Urinary bladder (tissue), 4 donors: ENCODE data around the gene IL15. TPM values are rescaled to one million over a fixed set of nuclear protein-coding genes. Genes with fewer than 3 reads are reported as not detected.
A peak's percentile ranks its signal among the peaks of the same experiment; 100 is the strongest.

ENCODE experiments used
- DNase-seq: peaks from one replicate; pipeline ENCODE4 v3.0.0-alpha.2; 2015; ENCODE audit errors: extremely low spot score
- H3K27ac ChIP-seq: one replicate; pipeline ENCODE4 v1.5.1; 2013; ENCODE audit warnings: low read depth, mild to moderate bottlenecking, moderate library complexity
- H3K36me3 ChIP-seq: one replicate; pipeline ENCODE4 v1.6.1; 2013; ENCODE audit warnings: mild to moderate bottlenecking, moderate library complexity; ENCODE audit not compliant: insufficient read depth
- H3K4me1 ChIP-seq: one replicate; pipeline ENCODE4 v1.6.1; 2013; ENCODE audit warnings: mild to moderate bottlenecking, moderate library complexity; ENCODE audit not compliant: insufficient read depth
- H3K4me3 ChIP-seq: one replicate; pipeline ENCODE4 v1.5.1; 2013; ENCODE audit warnings: low read depth, low read length
- WGBS: extraction: QIAGEN DNeasy Blood & Tissue Kit; methylation state at CpG from one replicate; pipeline ENCODE4 v1.1.7; 2013; 5-methylcytosine and 5-hydroxymethylcytosine counted together
- polyA plus RNA-seq: library from polyadenylated mRNA; stranded (reverse); fragments of 200-250 nt; gene quantifications from one replicate; pipeline ENCODE4 v1.2.3, GENCODE V29; 2013
- total RNA-seq: library from RNA; depleted of rRNA; stranded (reverse); fragments of >200 nt; gene quantifications from one replicate; pipeline ENCODE4 v1.2.3, GENCODE V29; 2014
- donor health status: healthy with polysubstance abuse.
- donor health status: healthy.

IL15 gene
- total and polyA plus RNA-seq, 2 donors = 3.1 to 5.9 TPM

GRCh38 chr4:141636771-141637460 lies 533 bp downstream of the IL15 start:
- WGBS = 3% methylated on average over 41 of the region's 41 CpGs
- peak overlapping the region; percentile 85 for H3K4me3 ChIP-seq
- no peaks in the 10 kb centered on the region for H3K36me3 ChIP-seq
- peak overlapping the region; percentile 83 for H3K27ac ChIP-seq
- DNase-seq = no peak
- no peaks in the 10 kb centered on the region for H3K4me1 ChIP-seq

DNA sequence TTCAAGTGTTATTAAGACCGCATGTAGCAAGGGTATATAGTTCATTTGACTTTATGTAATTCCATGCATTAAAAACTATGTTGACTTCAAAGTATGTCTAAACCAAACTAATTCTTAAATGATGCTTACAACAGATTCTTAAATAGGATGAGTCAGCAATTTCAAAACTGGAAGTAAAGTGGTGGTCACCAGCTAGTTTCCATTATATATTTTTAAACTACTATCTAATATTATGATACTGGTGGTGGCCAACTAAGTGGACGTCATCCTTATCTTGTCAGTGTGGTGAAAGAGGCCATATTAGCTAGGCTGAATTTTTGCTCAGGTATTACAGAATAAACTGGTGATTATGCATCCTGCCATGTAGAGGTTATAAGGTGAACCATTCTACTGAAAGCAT lies 1.2 kb downstream of the IL15 start:
- no peak for DNase-seq
- Histone ChIP-seq H3K4me1 (peaks cover 2% of the 10 kb centered on the region), H3K4me3 (peak overlapping the region; percentile 85), H3K27ac (no peak overlapping the region), H3K36me3 (no peaks in the 10 kb centered on the region)
- 72% methylated on average over 2 of the region's 2 CpGs for WGBS

DNA sequence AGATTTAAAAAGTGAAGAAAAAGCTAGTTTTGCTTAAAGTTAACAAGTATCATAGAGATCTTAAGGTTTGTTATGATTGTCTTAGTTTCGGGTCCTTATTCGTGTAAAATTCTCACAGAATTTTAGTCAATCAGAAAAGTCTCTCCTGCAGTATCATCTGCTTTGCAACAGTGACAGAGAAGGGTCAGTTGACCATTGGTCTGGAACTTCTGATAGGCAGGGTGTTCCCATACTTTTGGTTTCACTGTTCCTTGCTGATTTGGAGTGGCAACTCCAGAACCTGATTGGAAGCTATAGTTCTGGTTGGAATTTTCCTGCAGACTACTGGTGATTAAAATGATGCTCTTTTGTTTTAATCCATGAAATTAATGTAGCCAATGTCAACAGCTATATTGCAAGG lies 1.8 kb downstream of the IL15 start:
- Histone ChIP-seq H3K4me1 (peaks cover 2% of the 10 kb centered on the region), H3K4me3 (peak overlapping the region; percentile 85), H3K27ac (no peak overlapping the region), H3K36me3 (no peaks in the 10 kb centered on the region)
- WGBS = 99% methylated on average over 2 of the region's 2 CpGs
- DNase-seq = no peak

DNA sequence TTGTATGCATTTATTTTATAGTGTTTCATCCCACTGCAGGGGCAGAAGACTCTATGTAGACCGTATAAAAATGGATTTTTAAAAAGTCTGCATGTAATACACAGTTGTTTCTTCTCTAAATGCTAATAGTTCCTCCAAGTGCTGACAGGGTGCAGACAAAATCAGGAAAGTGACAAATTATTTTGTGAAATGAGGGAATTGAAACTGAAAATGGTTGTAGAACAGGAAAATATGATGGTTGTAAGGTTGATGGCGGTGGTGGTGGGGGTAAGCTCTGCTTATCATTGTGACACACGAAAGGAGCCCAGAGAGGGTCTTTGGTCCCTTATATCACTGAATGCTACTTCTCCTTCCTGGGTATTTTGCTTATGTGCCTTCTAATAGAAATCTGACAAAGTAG lies 4.3 kb downstream of the IL15 start:
- WGBS = 79% methylated on average over 3 of the region's 3 CpGs

GRCh38 chr4:141642063-141642462 lies 5.7 kb downstream of the IL15 start:
- Histone ChIP-seq H3K27ac (no peak overlapping the region), H3K4me3 (no peak overlapping the region), H3K36me3 (no peaks in the 10 kb centered on the region), H3K4me1 (peaks cover 3% of the 10 kb centered on the region)
- DNase-seq = no peak
- 93% methylated on average over 3 of the region's 3 CpGs for WGBS

More for the DNA sequence above, 4.3 kb downstream of the IL15 start:
- DNase-seq = no peak
- Histone ChIP-seq H3K4me3 (no peak overlapping the region), H3K4me1 (peaks cover 3% of the 10 kb centered on the region), H3K27ac (no peak overlapping the region), H3K36me3 (no peaks in the 10 kb centered on the region)

DNA sequence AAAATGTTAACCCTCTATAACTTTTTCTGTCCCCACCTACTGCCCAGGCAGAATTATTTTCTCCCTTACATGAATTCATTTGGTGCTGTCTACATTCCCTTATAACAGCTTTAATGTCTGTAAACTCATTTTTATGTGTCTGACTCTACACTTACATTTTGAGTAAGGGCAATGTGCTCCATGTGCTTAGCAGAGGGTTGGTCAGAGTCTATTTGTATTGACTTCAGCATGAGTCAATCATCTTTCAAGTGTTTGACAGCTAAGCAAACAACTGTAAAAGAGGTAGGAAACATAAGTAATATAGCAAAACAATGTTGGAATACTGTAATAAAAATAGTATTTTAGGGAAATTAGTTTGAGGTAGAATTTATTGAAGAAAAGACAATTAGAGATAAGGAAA lies 6.3 kb downstream of the IL15 start:
- DNase-seq = no peak
- H3K36me3 ChIP-seq = no peaks in the 10 kb centered on the region
- peaks cover 3% of the 10 kb centered on the region for H3K4me1 ChIP-seq
- no peak overlapping the region for H3K4me3 ChIP-seq
- no peak overlapping the region for H3K27ac ChIP-seq

- H3K4me1 ChIP-seq = peaks cover 3% of the 10 kb centered on the region
- H3K27ac ChIP-seq = no peak overlapping the region
- DNase-seq = no peak
- WGBS = 53% methylated on average over 1 of the region's 1 CpG
- no peak overlapping the region for H3K4me3 ChIP-seq
- no peaks in the 10 kb centered on the region for H3K36me3 ChIP-seq
These were observed 7.2 kb downstream of the IL15 start for GRCh38 chr4:141643557-141643956.

- Histone ChIP-seq H3K4me1 (peaks cover 5% of the 10 kb centered on the region), H3K27ac (no peak overlapping the region), H3K4me3 (no peak overlapping the region), H3K36me3 (no peaks in the 10 kb centered on the region)
- 89% methylated on average over 3 of the region's 3 CpGs for WGBS
- DNase-seq = no peak
These were observed 9.4 kb downstream of the IL15 start for GRCh38 chr4:141645611-141646340.

GRCh38 chr4:141646969-141647368 lies 10.6 kb downstream of the IL15 start:
- Histone ChIP-seq H3K36me3 (no peaks in the 10 kb centered on the region), H3K4me3 (no peak overlapping the region), H3K27ac (no peak overlapping the region), H3K4me1 (peaks cover 5% of the 10 kb centered on the region)
- no peak for DNase-seq
- WGBS = 73% methylated on average over 3 of the region's 3 CpGs

- Histone ChIP-seq H3K27ac (no peak overlapping the region), H3K36me3 (no peaks in the 10 kb centered on the region), H3K4me1 (peaks cover 3% of the 10 kb centered on the region), H3K4me3 (no peak overlapping the region)
- DNase-seq = no peak
- 64% methylated on average over 1 of the region's 1 CpG for WGBS
These were observed 11.6 kb downstream of the IL15 start for GRCh38 chr4:141647966-141648365.

DNA sequence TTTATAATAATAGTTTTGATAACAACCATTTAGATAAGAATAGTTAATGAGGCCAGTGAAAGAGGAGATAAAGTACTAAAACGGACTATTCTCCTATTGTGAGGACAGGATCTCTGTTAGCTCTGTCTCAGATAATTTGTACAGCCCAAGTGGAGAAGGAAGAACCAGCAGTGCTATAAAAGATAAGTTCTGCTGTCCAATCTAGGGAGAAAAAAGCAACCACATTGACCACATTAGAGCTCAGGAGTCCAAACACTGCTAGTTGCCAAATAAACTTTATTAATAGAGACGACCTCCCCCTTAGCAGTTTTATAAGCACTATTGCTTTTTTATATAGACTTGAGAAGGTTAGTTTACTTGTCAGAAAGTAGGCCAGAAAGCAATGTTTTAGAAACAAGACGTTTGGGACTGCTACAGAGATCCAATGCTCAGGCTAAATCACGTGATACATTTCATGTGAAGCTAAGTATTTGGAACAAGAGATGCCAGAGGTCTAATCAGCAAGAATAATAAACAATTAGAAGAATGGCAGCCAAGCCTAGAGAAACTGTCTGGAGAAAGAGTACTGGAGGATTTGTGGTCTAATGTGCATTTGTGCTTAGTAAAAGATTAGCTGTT lies 15.9 kb downstream of the IL15 start:
- no peak overlapping the region for H3K4me3 ChIP-seq
- peak; percentile 62 for DNase-seq
- peaks cover 2% of the 10 kb centered on the region for H3K4me1 ChIP-seq
- 9% methylated on average over 4 of the region's 4 CpGs for WGBS
- no peak overlapping the region for H3K27ac ChIP-seq
- H3K36me3 ChIP-seq = no peaks in the 10 kb centered on the region

DNA sequence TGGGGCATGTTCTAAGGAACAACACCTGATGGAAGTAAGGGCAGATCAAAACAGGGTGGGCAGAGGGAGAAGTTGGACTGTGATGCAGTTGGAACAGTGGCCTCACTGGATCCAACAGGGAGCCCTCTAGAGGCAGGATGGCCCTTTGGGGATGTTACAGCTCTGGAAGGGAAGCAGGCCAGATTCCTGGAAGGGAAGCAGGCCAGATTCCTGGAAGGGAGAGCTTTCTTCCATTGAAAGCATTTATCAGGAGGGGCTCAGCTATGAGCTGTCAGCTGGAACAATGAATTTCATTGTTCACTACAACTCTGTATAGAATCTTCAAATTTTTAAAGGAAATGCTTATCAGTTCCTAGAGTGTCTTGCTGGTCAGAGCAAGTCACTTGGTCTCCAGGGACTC lies 17.7 kb downstream of the IL15 start:
- no peak for DNase-seq
- Histone ChIP-seq H3K36me3 (no peaks in the 10 kb centered on the region), H3K4me3 (no peak overlapping the region), H3K27ac (no peak overlapping the region), H3K4me1 (no peaks in the 10 kb centered on the region)

GRCh38 chr4:141656031-141656430 lies 19.6 kb downstream of the IL15 start:
- 92% methylated on average over 3 of the region's 3 CpGs for WGBS
- Histone ChIP-seq H3K4me1 (no peaks in the 10 kb centered on the region), H3K27ac (no peak overlapping the region), H3K36me3 (no peaks in the 10 kb centered on the region), H3K4me3 (no peak overlapping the region)
- no peak for DNase-seq
